ENCODE data around the gene FBXL5. TPM values are rescaled to one million over a fixed set of nuclear protein-coding genes. Genes with fewer than 3 reads are reported as not detected.

The FBXL5 gene
- total and polyA plus RNA-seq, 4 donors, result 69.3 to 81.1 (median 74.8) TPM

DNA sequence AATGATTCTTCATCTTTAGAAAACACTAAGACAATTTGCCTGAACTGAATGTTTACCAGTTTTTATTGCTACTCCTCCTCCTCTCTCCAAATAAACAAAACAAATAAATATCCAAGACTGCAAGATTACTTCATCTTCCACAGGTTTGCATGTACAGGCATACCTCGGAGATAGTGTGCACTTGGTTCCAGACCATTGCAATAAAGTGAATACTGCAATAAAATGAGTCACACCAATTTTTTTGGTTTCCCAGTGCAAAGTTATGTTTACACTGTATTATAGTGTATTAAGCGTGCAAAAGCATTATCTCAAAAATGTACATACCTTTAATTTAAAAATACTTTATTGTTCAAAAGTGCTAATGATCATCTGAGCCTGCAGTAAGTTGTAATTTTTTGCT, 53.3 kb downstream of the FBXL5 start:
- no peak overlapping the region for H3K27ac ChIP-seq (ENCODE audit: low read depth in 1 of 2, low read length in 2 of 2)
- H3K4me3 ChIP-seq (ENCODE audit: low read length in 2 of 2), result no peak overlapping the region
- no peaks in the 10 kb centered on the region for H3K27me3 ChIP-seq (ENCODE audit: control insufficient read depth in 1 of 2, insufficient read depth in 2 of 2, low read length in 1 of 2)
- no peaks in the 10 kb centered on the region for H3K4me1 ChIP-seq (ENCODE audit: control insufficient read depth in 1 of 2, insufficient read depth in 2 of 2, low read length in 2 of 2)
- 92 to 96% methylated on average over 2 of the region's 2 CpGs for WGBS, 2 donors
- DNase-seq (no peak), ATAC-seq (ENCODE audit: low FRiP score) (no peak)
- no peaks in the 10 kb centered on the region for H3K9me3 ChIP-seq (ENCODE audit: control insufficient read depth, low read length)
- peaks cover 3 to 10% of the 10 kb centered on the region in 2 donors for H3K36me3 ChIP-seq (ENCODE audit: control insufficient read depth in 1 of 2, insufficient read depth in 2 of 2, low read length in 1 of 2)
- intact Hi-C loops (cut with DNase I), result no loop called here

GRCh38 chr4:15600176-15600575, 55.0 kb downstream of the FBXL5 start:
- no peaks in the 10 kb centered on the region for H3K9me3 ChIP-seq (ENCODE audit: control insufficient read depth, low read length)
- H3K27me3 ChIP-seq (ENCODE audit: control insufficient read depth in 1 of 2, insufficient read depth in 2 of 2, low read length in 1 of 2), result no peaks in the 10 kb centered on the region
- ATAC-seq (ENCODE audit: low FRiP score) (no peak), DNase-seq (no peak)
- no peak overlapping the region for H3K27ac ChIP-seq (ENCODE audit: low read depth in 1 of 2, low read length in 2 of 2)
- no peak overlapping the region for H3K4me3 ChIP-seq (ENCODE audit: low read length in 2 of 2)
- intact Hi-C loops (cut with DNase I), result no loop called here
- no peaks in the 10 kb centered on the region for H3K4me1 ChIP-seq (ENCODE audit: control insufficient read depth in 1 of 2, insufficient read depth in 2 of 2, low read length in 2 of 2)
- H3K36me3 ChIP-seq (ENCODE audit: control insufficient read depth in 1 of 2, insufficient read depth in 2 of 2, low read length in 1 of 2), result peaks cover 3 to 10% of the 10 kb centered on the region in 2 donors
- 92 to 94% methylated on average over 3 of the region's 3 CpGs for WGBS, 2 donors

- ATAC-seq (ENCODE audit: low FRiP score), result no peak
- H3K4me1 ChIP-seq (ENCODE audit: control insufficient read depth in 1 of 2, insufficient read depth in 2 of 2, low read length in 2 of 2), result no peaks in the 10 kb centered on the region
- intact Hi-C loops (cut with DNase I), result no loop called here
- 89 to 95% methylated on average over 4 of the region's 4 CpGs for WGBS, 2 donors
- no peak for DNase-seq
- no peaks in the 10 kb centered on the region for H3K9me3 ChIP-seq (ENCODE audit: control insufficient read depth, low read length)
- no peak overlapping the region for H3K4me3 ChIP-seq (ENCODE audit: low read length in 2 of 2)
- H3K27ac ChIP-seq (ENCODE audit: low read depth in 1 of 2, low read length in 2 of 2), result no peak overlapping the region
- H3K27me3 ChIP-seq (ENCODE audit: control insufficient read depth in 1 of 2, insufficient read depth in 2 of 2, low read length in 1 of 2), result no peaks in the 10 kb centered on the region
- H3K36me3 ChIP-seq (ENCODE audit: control insufficient read depth in 1 of 2, insufficient read depth in 2 of 2, low read length in 1 of 2), result peaks cover 3 to 7% of the 10 kb centered on the region in 2 donors
These were observed 56.5 kb downstream of the FBXL5 start for GRCh38 chr4:15598644-15599043.

GRCh38 chr4:15592799-15593198, 62.4 kb downstream of the FBXL5 start:
- peaks cover 0 to 2% of the 10 kb centered on the region in 2 donors for H3K36me3 ChIP-seq (ENCODE audit: control insufficient read depth in 1 of 2, insufficient read depth in 2 of 2, low read length in 1 of 2)
- H3K4me3 ChIP-seq (ENCODE audit: low read length in 2 of 2), result no peak overlapping the region
- H3K27ac ChIP-seq (ENCODE audit: low read depth in 1 of 2, low read length in 2 of 2), result no peak overlapping the region
- no peak for DNase-seq
- no peaks in the 10 kb centered on the region for H3K9me3 ChIP-seq (ENCODE audit: control insufficient read depth, low read length)
- WGBS, 2 donors, result 11 to 13% methylated on average over 3 of the region's 3 CpGs
- intact Hi-C loops (cut with DNase I), result no loop called here
- H3K4me1 ChIP-seq (ENCODE audit: control insufficient read depth in 1 of 2, insufficient read depth in 2 of 2, low read length in 2 of 2), result peaks cover 2 to 6% of the 10 kb centered on the region in 2 donors
- no peak for ATAC-seq (ENCODE audit: low FRiP score)
- H3K27me3 ChIP-seq (ENCODE audit: control insufficient read depth in 1 of 2, insufficient read depth in 2 of 2, low read length in 1 of 2), result no peaks in the 10 kb centered on the region

GRCh38 chr4:15587649-15588048, 67.5 kb downstream of the FBXL5 start:
- Histone ChIP-seq H3K27me3 (ENCODE audit: control insufficient read depth in 1 of 2, insufficient read depth in 2 of 2, low read length in 1 of 2) (no peaks in the 10 kb centered on the region), H3K27ac (ENCODE audit: low read depth in 1 of 2, low read length in 2 of 2) (no peak overlapping the region), H3K4me3 (ENCODE audit: low read length in 2 of 2) (no peak overlapping the region), H3K4me1 (ENCODE audit: control insufficient read depth in 1 of 2, insufficient read depth in 2 of 2, low read length in 2 of 2) (peaks cover 1 to 2% of the 10 kb centered on the region in 2 donors), H3K9me3 (ENCODE audit: control insufficient read depth, low read length) (no peaks in the 10 kb centered on the region), H3K36me3 (ENCODE audit: control insufficient read depth in 1 of 2, insufficient read depth in 2 of 2, low read length in 1 of 2) (peaks cover 0 to 2% of the 10 kb centered on the region in 2 donors)
- 67 to 79% methylated on average over 3 of the region's 3 CpGs for WGBS, 2 donors
- DNase-seq (no peak), ATAC-seq (ENCODE audit: low FRiP score) (peak; percentile 46)
- intact Hi-C loops (cut with DNase I), result no loop called here

- Histone ChIP-seq H3K4me3 (ENCODE audit: low read length in 2 of 2) (no peak overlapping the region), H3K27ac (ENCODE audit: low read depth in 1 of 2, low read length in 2 of 2) (no peak overlapping the region), H3K4me1 (ENCODE audit: control insufficient read depth in 1 of 2, insufficient read depth in 2 of 2, low read length in 2 of 2) (peaks cover 0 to 1% of the 10 kb centered on the region in 2 donors), H3K27me3 (ENCODE audit: control insufficient read depth in 1 of 2, insufficient read depth in 2 of 2, low read length in 1 of 2) (no peaks in the 10 kb centered on the region), H3K36me3 (ENCODE audit: control insufficient read depth in 1 of 2, insufficient read depth in 2 of 2, low read length in 1 of 2) (peaks cover 0 to 2% of the 10 kb centered on the region in 2 donors), H3K9me3 (ENCODE audit: control insufficient read depth, low read length) (no peaks in the 10 kb centered on the region)
- intact Hi-C loops (cut with DNase I), result no loop called here
- ATAC-seq (ENCODE audit: low FRiP score), result no peak
- WGBS, 2 donors, result 95 to 100% methylated on average over 1 of the region's 1 CpG
- DNase-seq, result no peak
These were observed 69.1 kb downstream of the FBXL5 start for GRCh38 chr4:15586066-15586465.

DNA sequence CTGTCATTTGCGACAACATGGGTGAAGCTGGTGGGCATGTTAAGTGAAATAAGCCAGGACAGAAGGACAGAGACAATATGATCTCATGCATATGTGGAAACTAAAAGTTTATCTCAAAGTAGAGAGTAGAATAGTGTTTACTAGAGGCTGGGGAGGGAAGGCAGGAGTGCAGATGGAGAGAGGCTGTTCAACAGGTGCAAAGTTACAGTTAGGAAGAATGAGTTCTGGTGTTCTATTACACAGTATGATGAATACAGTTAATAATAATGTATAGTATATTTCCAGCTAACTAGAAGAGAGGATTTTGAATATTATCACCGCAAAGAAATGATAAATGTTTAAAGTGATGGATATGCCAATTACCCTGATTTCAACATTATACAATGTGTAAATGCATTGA, 69.8 kb downstream of the FBXL5 start:
- intact Hi-C loops (cut with DNase I), result no loop called here
- DNase-seq, result no peak
- H3K9me3 ChIP-seq (ENCODE audit: control insufficient read depth, low read length), result no peaks in the 10 kb centered on the region
- H3K36me3 ChIP-seq (ENCODE audit: control insufficient read depth in 1 of 2, insufficient read depth in 2 of 2, low read length in 1 of 2), result peaks cover 0 to 2% of the 10 kb centered on the region in 2 donors
- WGBS, 2 donors, result 97 to 98% methylated on average over 2 of the region's 2 CpGs
- peaks cover 0 to 1% of the 10 kb centered on the region in 2 donors for H3K4me1 ChIP-seq (ENCODE audit: control insufficient read depth in 1 of 2, insufficient read depth in 2 of 2, low read length in 2 of 2)
- H3K4me3 ChIP-seq (ENCODE audit: low read length in 2 of 2), result no peak overlapping the region
- no peak overlapping the region for H3K27ac ChIP-seq (ENCODE audit: low read depth in 1 of 2, low read length in 2 of 2)
- no peaks in the 10 kb centered on the region for H3K27me3 ChIP-seq (ENCODE audit: control insufficient read depth in 1 of 2, insufficient read depth in 2 of 2, low read length in 1 of 2)
- no peak for ATAC-seq (ENCODE audit: low FRiP score)

DNA sequence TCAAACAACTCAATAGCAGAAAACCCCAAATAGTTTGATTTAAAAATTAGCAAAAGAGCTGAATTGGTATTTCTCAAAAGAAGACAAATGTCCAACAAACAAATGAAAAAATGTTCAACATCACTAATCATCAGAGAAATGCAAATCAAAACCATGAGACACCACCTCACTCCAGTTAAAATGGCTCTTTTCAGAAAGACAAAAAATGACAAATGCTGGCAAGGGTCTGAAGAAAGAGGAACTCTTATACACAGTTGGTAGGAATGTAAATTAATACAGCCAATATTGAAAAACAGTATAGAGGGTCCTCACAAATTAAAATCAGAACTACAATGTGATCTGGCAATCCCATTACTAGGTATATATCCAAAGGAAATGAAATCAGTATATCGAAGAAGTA, 70.4 kb downstream of the FBXL5 start:
- Histone ChIP-seq H3K27ac (ENCODE audit: low read depth in 1 of 2, low read length in 2 of 2) (no peak overlapping the region), H3K27me3 (ENCODE audit: control insufficient read depth in 1 of 2, insufficient read depth in 2 of 2, low read length in 1 of 2) (no peaks in the 10 kb centered on the region), H3K36me3 (ENCODE audit: control insufficient read depth in 1 of 2, insufficient read depth in 2 of 2, low read length in 1 of 2) (peaks cover 0 to 2% of the 10 kb centered on the region in 2 donors), H3K4me1 (ENCODE audit: control insufficient read depth in 1 of 2, insufficient read depth in 2 of 2, low read length in 2 of 2) (peaks cover 0 to 1% of the 10 kb centered on the region in 2 donors), H3K9me3 (ENCODE audit: control insufficient read depth, low read length) (no peaks in the 10 kb centered on the region), H3K4me3 (ENCODE audit: low read length in 2 of 2) (no peak overlapping the region)
- DNase-seq (no peak), ATAC-seq (ENCODE audit: low FRiP score) (no peak)
- intact Hi-C loops (cut with DNase I), result no loop called here
- WGBS, 2 donors, result 88 to 100% methylated on average over 1 of the region's 1 CpG

GRCh38 chr4:15577508-15577907, 77.6 kb downstream of the FBXL5 start:
- Histone ChIP-seq H3K36me3 (ENCODE audit: control insufficient read depth in 1 of 2, insufficient read depth in 2 of 2, low read length in 1 of 2) (peaks cover 0 to 2% of the 10 kb centered on the region in 2 donors), H3K27me3 (ENCODE audit: control insufficient read depth in 1 of 2, insufficient read depth in 2 of 2, low read length in 1 of 2) (no peaks in the 10 kb centered on the region), H3K4me3 (ENCODE audit: low read length in 2 of 2) (no peak overlapping the region), H3K27ac (ENCODE audit: low read depth in 1 of 2, low read length in 2 of 2) (no peak overlapping the region), H3K4me1 (ENCODE audit: control insufficient read depth in 1 of 2, insufficient read depth in 2 of 2, low read length in 2 of 2) (peaks cover 1 to 2% of the 10 kb centered on the region in 2 donors), H3K9me3 (ENCODE audit: control insufficient read depth, low read length) (no peaks in the 10 kb centered on the region)
- intact Hi-C loops (cut with DNase I), result no loop called here
- ATAC-seq (ENCODE audit: low FRiP score) (no peak), DNase-seq (no peak)
